Liver (tissue), 9 donors: ENCODE data around the gene PRND. TPM values are rescaled to one million over a fixed set of nuclear protein-coding genes. Genes with fewer than 3 reads are reported as not detected.

Experiments used
- DNase-seq: peaks from one replicate; pipeline ENCODE4 v3.0.0-alpha.2; 2017; ENCODE audit warnings: low spot score
- H3K27ac ChIP-seq, 2 donors: one replicate each; pipeline ENCODE4 v1.7.0; 2013; ENCODE audit warnings: inconsistent platforms in 2 of 2, low read length in 2 of 2, control low read depth in 1 of 2, low read depth in 1 of 2, mild to moderate bottlenecking in 1 of 2
- H3K27me3 ChIP-seq, 4 donors: one replicate each; pipeline versions ENCODE4 v1.6.1 to v1.7.0; 2013; ENCODE audit warnings: low read length in 3 of 4, inconsistent platforms in 1 of 4, mild to moderate bottlenecking in 1 of 4, moderate library complexity in 1 of 4; ENCODE audit not compliant: control insufficient read depth in 4 of 4, insufficient read depth in 4 of 4
- H3K36me3 ChIP-seq, 4 donors: one replicate each; pipeline versions ENCODE4 v1.6.1 to v1.7.0; 2013; ENCODE audit warnings: low read length in 3 of 4, mild to moderate bottlenecking in 3 of 4, low read depth in 1 of 4, moderate library complexity in 1 of 4; ENCODE audit not compliant: control insufficient read depth in 4 of 4, insufficient read depth in 3 of 4
- H3K4me1 ChIP-seq, 4 donors: one replicate each; pipeline versions ENCODE4 v1.6.1 to v1.7.0; 2013; ENCODE audit warnings: low read length in 3 of 4, mild to moderate bottlenecking in 3 of 4, moderate library complexity in 1 of 4; ENCODE audit not compliant: control insufficient read depth in 4 of 4, insufficient read depth in 4 of 4
- H3K4me3 ChIP-seq, 3 donors: one replicate each; pipeline versions ENCODE4 v1.6.1 to v1.7.0; 2013; ENCODE audit warnings: low read length in 3 of 3, control low read depth in 1 of 3, low read depth in 1 of 3, mild to moderate bottlenecking in 1 of 3
- H3K9ac ChIP-seq, 2 donors: one replicate each; pipeline ENCODE4 v1.7.0; 2013; ENCODE audit warnings: low read length in 2 of 2, mild to moderate bottlenecking in 2 of 2, moderate library complexity in 2 of 2, control low read depth in 1 of 2, low read depth in 1 of 2
- H3K9me3 ChIP-seq, 4 donors: one replicate each; pipeline versions ENCODE4 v1.6.1 to v1.7.0; 2013; ENCODE audit warnings: low read length in 3 of 4; ENCODE audit not compliant: control insufficient read depth in 4 of 4
- CTCF ChIP-seq: fragments of 150-350 bp; IDR thresholded peaks from 2 replicates; pipeline ENCODE4 v1.5.1; 2017; ENCODE audit warnings: improper control_type of control experiment, low read depth, low read length; ENCODE audit not compliant: missing input control
- EGR1 ChIP-seq, 2 donors: IDR thresholded peaks; 2 replicates each; pipeline ENCODE4 v1.6.1; 2016 to 2018; ENCODE audit warnings: antibody characterized with exemption in 2 of 2, low read depth in 2 of 2
- FOXA2 ChIP-seq: IDR thresholded peaks from 2 replicates; pipeline ENCODE4 v1.6.1; 2016; ENCODE audit warnings: antibody characterized with exemption
- GABPA ChIP-seq, 2 donors: IDR thresholded peaks in 1 of 2; conservative IDR thresholded peaks in 1 of 2; 2 replicates each; pipeline ENCODE4 v1.6.1; 2016; ENCODE audit warnings: antibody characterized with exemption in 2 of 2, mild to moderate bottlenecking in 1 of 2, moderate library complexity in 1 of 2
- HNF4A ChIP-seq, 2 donors: conservative IDR thresholded peaks; 2 replicates each; pipeline ENCODE4 v1.6.1; 2016; ENCODE audit warnings: antibody characterized with exemption in 2 of 2, mild to moderate bottlenecking in 2 of 2
- HNF4G ChIP-seq: IDR thresholded peaks from 2 replicates; pipeline ENCODE4 v1.6.1; 2016; ENCODE audit warnings: antibody characterized with exemption
- NR2F2 ChIP-seq: IDR thresholded peaks from 2 replicates; pipeline ENCODE4 v1.6.1; 2016; ENCODE audit warnings: antibody characterized with exemption
- REST ChIP-seq: IDR thresholded peaks from 2 replicates; pipeline ENCODE4 v1.6.1; 2016; ENCODE audit warnings: antibody characterized with exemption, mild to moderate bottlenecking
- SP1 ChIP-seq: IDR thresholded peaks from 2 replicates; pipeline ENCODE4 v1.6.1; 2018; ENCODE audit warnings: antibody characterized with exemption, mild to moderate bottlenecking
- WGBS: extraction: QIAGEN DNeasy Blood & Tissue Kit; methylation state at CpG from one replicate; pipeline ENCODE4 v1.1.7; 2013; 5-methylcytosine and 5-hydroxymethylcytosine counted together
- polyA plus RNA-seq, 2 donors: library from polyadenylated mRNA; stranded (reverse) in 1 of 2; unstranded in 1 of 2; fragments of 200-250 nt in 1 of 2; fragments of >200 nt in 1 of 2; fragmentation: Nextera tagmentation in 1 of 2; extraction: Ambion mirVana in 1 of 2; gene quantifications; one replicate each; pipeline versions ENCODE4 v1.2.1 to v1.2.3, GENCODE V29; 2013 to 2015
- total RNA-seq, 2 donors: library from RNA; depleted of rRNA; stranded (reverse); fragments of >200 nt; gene quantifications; one replicate each; pipeline ENCODE4 v1.2.3, GENCODE V29; 2014
- donor health status: healthy.
- donor health status: healthy.
- donor health status: healthy.
- donor health status: healthy.
- donor health status: healthy.

Gene PRND
- total and polyA plus RNA-seq, 4 donors: 0.23 TPM; not detected in 3

GRCh38 chr20:4775322-4776078 lies 53.8 kb downstream of the PRND start:
- TF ChIP-seq CTCF: no peak
- TF ChIP-seq SP1: no peak
- TF ChIP-seq HNF4A (conservative IDR thresholded peaks at IDR 0.05): no peak
- no peak for TF ChIP-seq REST
- TF ChIP-seq GABPA (IDR thresholded peaks at IDR 0.05 in 1 of 2, conservative IDR thresholded peaks at IDR 0.05 in 1 of 2): no peak
- TF ChIP-seq HNF4G: no peak
- TF ChIP-seq FOXA2: no peak
- TF ChIP-seq NR2F2: no peak
- H3K4me1 ChIP-seq: peaks cover 0 to 4% (median 0%) of the 10 kb centered on the region in 4 donors
- no peak overlapping the region for H3K9ac ChIP-seq
- DNase-seq: no peak
- no peaks in the 10 kb centered on the region for H3K27me3 ChIP-seq
- no peaks in the 10 kb centered on the region for H3K9me3 ChIP-seq
- H3K36me3 ChIP-seq: no peaks in the 10 kb centered on the region
- WGBS: 71% methylated on average over 21 of the region's 21 CpGs
- no peak overlapping the region for H3K27ac ChIP-seq
- no peak overlapping the region for H3K4me3 ChIP-seq

GRCh38 chr20:4776079-4776630 lies 54.4 kb downstream of the PRND start:
- 74% methylated on average over 14 of the region's 14 CpGs for WGBS
- H3K9me3 ChIP-seq: no peaks in the 10 kb centered on the region
- H3K27me3 ChIP-seq: no peaks in the 10 kb centered on the region
- no peaks in the 10 kb centered on the region for H3K36me3 ChIP-seq
- H3K4me1 ChIP-seq: peaks cover 0 to 4% (median 0%) of the 10 kb centered on the region in 4 donors
- TF ChIP-seq EGR1 (IDR thresholded peaks at IDR 0.05; ENCODE audit: low read depth in 2 of 2): no peak
- H3K9ac ChIP-seq: no peak overlapping the region
- no peak overlapping the region for H3K4me3 ChIP-seq
- H3K27ac ChIP-seq: no peak overlapping the region
- no peak for DNase-seq

Other genes with a start within 250 kb of the PRND start
- gene PRNP, start 35.5 kb upstream of the PRND start, total RNA-seq: 10 to 100 TPM; 33.1 to 47.7 TPM
- gene PRNP, start 35.5 kb upstream of the PRND start, polyA plus RNA-seq: 10 to 100 TPM; 25.9 to 36.0 TPM
- 10 to 100 TPM in 1 of 2 donors, 1 to 10 TPM in 1; 7.2 to 14.6 TPM for gene RASSF2, start 101.7 kb downstream of the PRND start, total RNA-seq
- 1 to 10 TPM; 1.2 to 2.2 TPM for gene RASSF2, start 101.7 kb downstream of the PRND start, polyA plus RNA-seq